Measurements from ENCODE around the gene KRTAP5-1. TPM values are rescaled to one million over a fixed set of nuclear protein-coding genes. Genes with fewer than 3 reads are reported as not detected.

Gene KRTAP5-1
- polyA plus RNA-seq, 1 of the 3 experiments (the other 2 are of a cell fraction) = not detected

GRCh38 chr11:1554981-1555712 lies 29.9 kb downstream of the KRTAP5-1 start:
- Histone ChIP-seq H3K4me1 (ENCODE audit: control insufficient read depth in 1 of 2, insufficient read depth in 2 of 2, low read depth in 1 of 2, low read length in 1 of 2) (peaks cover 0 to 12% of the 10 kb centered on the region in 2 experiments; a peak in 2 of 4 replicates), H3K79me2 (ENCODE audit: insufficient read depth) (no peaks in the 10 kb centered on the region), H2AFZ (ENCODE audit: low read depth) (no peak overlapping the region), H4K20me1 (ENCODE audit: insufficient read depth) (no peaks in the 10 kb centered on the region), H3K9me3 (no peaks in the 10 kb centered on the region), H3K4me2 (no peak overlapping the region), H3K36me3 (replicated peaks in 1 of 2; ENCODE audit: control insufficient read depth in 1 of 2, insufficient read depth in 2 of 2, low read length in 1 of 2) (no peaks in the 10 kb centered on the region), H3K9ac (no peak overlapping the region), H3K9me2 (no peaks in the 10 kb centered on the region), H3K27ac (ENCODE audit: low read depth in 2 of 2, low read length in 1 of 2) (no peak overlapping the region), H3K27me3 (ENCODE audit: insufficient read depth) (no peaks in the 10 kb centered on the region), H3F3A (replicated peaks; ENCODE audit: insufficient read depth) (no peaks in the 10 kb centered on the region), H3K4me3 (ENCODE audit: low read depth in 2 of 2, low read length in 1 of 2) (no peak overlapping the region)
- DNase-seq = no peak
- ChIA-PET CTCF (interaction anchor here (0.6 to 3.2 kb wide), 6 partner anchors 9 to 77 kb away, joined by 3 to 18 read pairs (median 9); no protein-coding TSS in a partner anchor), POLR2A (no interaction called here)
- TF ChIP-seq, protein P1, sequence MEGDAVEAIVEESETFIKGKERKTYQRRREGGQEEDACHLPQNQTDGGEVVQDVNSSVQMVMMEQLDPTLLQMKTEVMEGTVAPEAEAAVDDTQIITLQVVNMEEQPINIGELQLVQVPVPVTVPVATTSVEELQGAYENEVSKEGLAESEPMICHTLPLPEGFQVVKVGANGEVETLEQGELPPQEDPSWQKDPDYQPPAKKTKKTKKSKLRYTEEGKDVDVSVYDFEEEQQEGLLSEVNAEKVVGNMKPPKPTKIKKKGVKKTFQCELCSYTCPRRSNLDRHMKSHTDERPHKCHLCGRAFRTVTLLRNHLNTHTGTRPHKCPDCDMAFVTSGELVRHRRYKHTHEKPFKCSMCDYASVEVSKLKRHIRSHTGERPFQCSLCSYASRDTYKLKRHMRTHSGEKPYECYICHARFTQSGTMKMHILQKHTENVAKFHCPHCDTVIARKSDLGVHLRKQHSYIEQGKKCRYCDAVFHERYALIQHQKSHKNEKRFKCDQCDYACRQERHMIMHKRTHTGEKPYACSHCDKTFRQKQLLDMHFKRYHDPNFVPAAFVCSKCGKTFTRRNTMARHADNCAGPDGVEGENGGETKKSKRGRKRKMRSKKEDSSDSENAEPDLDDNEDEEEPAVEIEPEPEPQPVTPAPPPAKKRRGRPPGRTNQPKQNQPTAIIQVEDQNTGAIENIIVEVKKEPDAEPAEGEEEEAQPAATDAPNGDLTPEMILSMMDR (IDR thresholded peaks at IDR 0.05) = no peak
- TF ChIP-seq, protein P2, sequence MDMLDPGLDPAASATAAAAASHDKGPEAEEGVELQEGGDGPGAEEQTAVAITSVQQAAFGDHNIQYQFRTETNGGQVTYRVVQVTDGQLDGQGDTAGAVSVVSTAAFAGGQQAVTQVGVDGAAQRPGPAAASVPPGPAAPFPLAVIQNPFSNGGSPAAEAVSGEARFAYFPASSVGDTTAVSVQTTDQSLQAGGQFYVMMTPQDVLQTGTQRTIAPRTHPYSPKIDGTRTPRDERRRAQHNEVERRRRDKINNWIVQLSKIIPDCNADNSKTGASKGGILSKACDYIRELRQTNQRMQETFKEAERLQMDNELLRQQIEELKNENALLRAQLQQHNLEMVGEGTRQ (IDR thresholded peaks at IDR 0.05; ENCODE audit: borderline replicate concordance, low read depth, low read length) = no peak
- TF ChIP-seq MAX (IDR thresholded peaks at IDR 0.05; ENCODE audit: low read depth) = no peak
- TF ChIP-seq RFX5 (IDR thresholded peaks at IDR 0.05; ENCODE audit: low read length) = no peak
- no peak for TF ChIP-seq SIN3A (IDR thresholded peaks at IDR 0.05; ENCODE audit: borderline replicate concordance, low read depth, low read length)
- no peak for TF ChIP-seq JUND (IDR thresholded peaks at IDR 0.05)
- no peak for TF ChIP-seq EP300 (IDR thresholded peaks at IDR 0.05; ENCODE audit: borderline replicate concordance in 1 of 2, low read depth in 1 of 2, low read length in 1 of 2)
- TF ChIP-seq, protein P3, sequence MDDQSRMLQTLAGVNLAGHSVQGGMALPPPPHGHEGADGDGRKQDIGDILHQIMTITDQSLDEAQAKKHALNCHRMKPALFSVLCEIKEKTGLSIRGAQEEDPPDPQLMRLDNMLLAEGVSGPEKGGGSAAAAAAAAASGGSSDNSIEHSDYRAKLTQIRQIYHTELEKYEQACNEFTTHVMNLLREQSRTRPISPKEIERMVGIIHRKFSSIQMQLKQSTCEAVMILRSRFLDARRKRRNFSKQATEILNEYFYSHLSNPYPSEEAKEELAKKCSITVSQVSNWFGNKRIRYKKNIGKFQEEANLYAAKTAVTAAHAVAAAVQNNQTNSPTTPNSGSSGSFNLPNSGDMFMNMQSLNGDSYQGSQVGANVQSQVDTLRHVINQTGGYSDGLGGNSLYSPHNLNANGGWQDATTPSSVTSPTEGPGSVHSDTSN (IDR thresholded peaks at IDR 0.05) = no peak
- TF ChIP-seq MEF2A (IDR thresholded peaks at IDR 0.05; ENCODE audit: borderline replicate concordance, low read depth) = no peak
- TF ChIP-seq POLR2AphosphoS5 (IDR thresholded peaks at IDR 0.05; ENCODE audit: low read depth, low read length) = no peak
- TF ChIP-seq IRF3 (IDR thresholded peaks at IDR 0.05; ENCODE audit: low read depth, low read length) = no peak
- TF ChIP-seq TEAD4 (IDR thresholded peaks at IDR 0.05; ENCODE audit: borderline replicate concordance, insufficient read depth) = no peak
- TF ChIP-seq RXRA (IDR thresholded peaks at IDR 0.05; ENCODE audit: borderline replicate concordance, low read depth) = no peak
- TF ChIP-seq FOXJ3 (CRISPR knock-in tag; IDR thresholded peaks at IDR 0.05) = no peak
- TF ChIP-seq CHD2 (IDR thresholded peaks at IDR 0.05; ENCODE audit: low read length, partially characterized antibody) = no peak
- no peak for TF ChIP-seq RAD21 (IDR thresholded peaks at IDR 0.05; ENCODE audit: low read length)
- 91% methylated on average over 3 of the region's 13 CpGs for WGBS (ENCODE audit: low lambda C conversion rate)

All from SK-N-SH (cell line).